IMR-90 (cell line): ENCODE data around the gene ZC2HC1B. TPM values are rescaled to one million over a fixed set of nuclear protein-coding genes. Genes with fewer than 3 reads are reported as not detected.
A peak's percentile ranks its signal among the peaks of the same experiment; 100 is the strongest.

ENCODE experiments used
- ATAC-seq: fragments of 200-7000 bp; cut with Tn5 transposase; 2 replicates; pipeline ENCODE4 v1.9.1; 2020; ENCODE audit warnings: low read depth, mild to moderate bottlenecking, moderate library complexity
- BruUV-seq: library from RNA; stranded (reverse); fragments of 400-500 nt; replicated peaks from 2 replicates; lab custom pipeline; 2021; lab: Mats Ljungman, UMichigan
- CTCF ChIA-PET: fragments of 300-600 bp; formaldehyde crosslinking; extraction: SDS; loops from one replicate; lab custom pipeline; 2021; ENCODE audit warnings: antibody characterized with exemption; lab: Yijun Ruan, JAX
- POLR2A ChIA-PET: fragments of 300-600 bp; sonication (Branson Sonifier 250); formaldehyde crosslinking; loops from one replicate; lab custom pipeline; 2022; ENCODE audit warnings: antibody characterized with exemption; ENCODE audit not compliant: unreplicated experiment; lab: Charles Lee
- DNase-seq: peaks from one replicate; pipeline ENCODE4 v3.0.0; 2013
- H2AFZ ChIP-seq: replicated peaks from 2 replicates; pipeline ENCODE3; 2013; ENCODE audit warnings: low read length, mild to moderate bottlenecking; ENCODE audit not compliant: poor library complexity
- H2AK5ac ChIP-seq: 2 replicates; pipeline ENCODE4 v1.6.1; 2013; ENCODE audit warnings: low read depth, low read length, inconsistent platforms
- H2AK9ac ChIP-seq: replicated peaks from 2 replicates; pipeline ENCODE3; 2013; ENCODE audit warnings: mild to moderate bottlenecking, low read depth, low read length, moderate library complexity; ENCODE audit not compliant: poor library complexity
- H2BK120ac ChIP-seq: 2 replicates; pipeline ENCODE4 v1.6.1; 2013; ENCODE audit warnings: low read depth, low read length, inconsistent platforms
- H2BK15ac ChIP-seq: 3 replicates; pipeline ENCODE4 v1.6.1; 2013; ENCODE audit warnings: low read depth, low read length, inconsistent platforms
- H2BK20ac ChIP-seq: 2 replicates; pipeline ENCODE4 v1.6.1; 2013; ENCODE audit warnings: low read depth, mild to moderate bottlenecking, inconsistent platforms, low read length, moderate library complexity
- H2BK5ac ChIP-seq: 2 replicates; pipeline ENCODE4 v1.6.1; 2013; ENCODE audit warnings: mild to moderate bottlenecking, low read depth, low read length, inconsistent platforms; ENCODE audit not compliant: poor library complexity, severe bottlenecking
- H3K14ac ChIP-seq: replicated peaks from 2 replicates; pipeline ENCODE4 v1.6.1; 2013; ENCODE audit warnings: low read depth, low read length, inconsistent platforms
- H3K18ac ChIP-seq: 2 replicates; pipeline ENCODE4 v1.6.1; 2013; ENCODE audit warnings: low read depth, low read length, control low read depth
- H3K23ac ChIP-seq: 2 replicates; pipeline ENCODE4 v1.6.1; 2013; ENCODE audit warnings: low read depth, low read length, inconsistent platforms
- H3K27ac ChIP-seq: 2 replicates; pipeline ENCODE4 v1.5.1; 2013; ENCODE audit warnings: mild to moderate bottlenecking, control low read depth, low read length; ENCODE audit not compliant: insufficient read depth
- H3K27me3 ChIP-seq: 2 replicates; pipeline ENCODE4 v1.6.1; 2013; ENCODE audit warnings: low read length; ENCODE audit not compliant: control insufficient read depth, insufficient read depth
- H3K36me3 ChIP-seq: 2 replicates; pipeline ENCODE4 v1.6.1; 2013; ENCODE audit warnings: low read length, mixed read lengths; ENCODE audit not compliant: control insufficient read depth, insufficient read depth
- H3K4ac ChIP-seq: 2 replicates; pipeline ENCODE4 v1.6.1; 2013; ENCODE audit warnings: low read depth, low read length, inconsistent platforms
- H3K4me1 ChIP-seq: 2 replicates; pipeline ENCODE4 v1.6.1; 2013; ENCODE audit warnings: low read length, mixed read lengths; ENCODE audit not compliant: control insufficient read depth, insufficient read depth
- H3K4me2 ChIP-seq: 2 replicates; pipeline ENCODE4 v1.6.1; 2013; ENCODE audit warnings: low read depth, mild to moderate bottlenecking, control low read depth, low read length, moderate library complexity
- H3K4me3 ChIP-seq: 2 replicates; pipeline ENCODE4 v1.5.1; 2013; ENCODE audit warnings: low read depth, mild to moderate bottlenecking, control low read depth, low read length, moderate library complexity; ENCODE audit not compliant: insufficient read depth
- H3K56ac ChIP-seq: 2 replicates; pipeline ENCODE4 v1.6.1; 2013; ENCODE audit warnings: low read length, inconsistent platforms; ENCODE audit not compliant: insufficient read depth; ENCODE audit errors: extremely low read depth
- H3K79me1 ChIP-seq, 2 experiments: 2 replicates each; pipeline ENCODE4 v1.6.1; 2013; ENCODE audit warnings: low read length in 2 of 2, inconsistent platforms in 1 of 2, low read depth in 1 of 2
- H3K9ac ChIP-seq: 2 replicates; pipeline ENCODE4 v1.6.1; 2013; ENCODE audit warnings: low read depth, low read length, control low read depth
- H3K9me1 ChIP-seq: 2 replicates; pipeline ENCODE4 v1.6.1; 2013; ENCODE audit warnings: low read length, inconsistent platforms; ENCODE audit not compliant: insufficient read depth
- H3K9me3 ChIP-seq: 2 replicates; pipeline ENCODE4 v1.6.1; 2013; ENCODE audit warnings: low read length; ENCODE audit not compliant: control insufficient read depth, insufficient read depth
- H4K20me1 ChIP-seq: 2 replicates; pipeline ENCODE4 v1.6.1; 2013; ENCODE audit warnings: low read length, inconsistent platforms; ENCODE audit not compliant: insufficient read depth
- H4K5ac ChIP-seq: 2 replicates; pipeline ENCODE4 v1.6.1; 2013; ENCODE audit warnings: mild to moderate bottlenecking, low read depth, low read length, control low read depth
- H4K8ac ChIP-seq, 2 experiments: 2 replicates each; pipeline ENCODE4 v1.6.1; 2013; ENCODE audit warnings: low read depth in 2 of 2, low read length in 2 of 2, control low read depth in 1 of 2, inconsistent platforms in 1 of 2
- H4K91ac ChIP-seq: 2 replicates; pipeline ENCODE4 v1.6.1; 2013; ENCODE audit warnings: low read depth, low read length, inconsistent platforms; ENCODE audit not compliant: insufficient read depth
- BHLHE40 ChIP-seq: fragments of 150-350 bp; IDR thresholded peaks from 2 replicates; pipeline ENCODE4 v1.6.1; 2016; ENCODE audit warnings: mild to moderate bottlenecking, low read depth, low read length
- CEBPB ChIP-seq: IDR thresholded peaks from 2 replicates; pipeline ENCODE4 v1.6.1; 2012; ENCODE audit warnings: low read depth, low read length, improper control_type of control experiment
- CHD1 ChIP-seq: IDR thresholded peaks from 2 replicates; pipeline ENCODE4 v1.6.1; 2012; ENCODE audit warnings: low read depth, low read length, improper control_type of control experiment
- FOS ChIP-seq: fragments of 150-350 bp; IDR thresholded peaks from 2 replicates; pipeline ENCODE4 v1.6.1; 2016; ENCODE audit warnings: low read depth, low read length
- MAFK ChIP-seq: IDR thresholded peaks from 2 replicates; pipeline ENCODE4 v1.6.1; 2012; ENCODE audit warnings: low read depth, low read length, improper control_type of control experiment
- MAZ ChIP-seq: IDR thresholded peaks from 2 replicates; pipeline ENCODE4 v1.6.1; 2012; ENCODE audit warnings: low read depth, mild to moderate bottlenecking, low read length, improper control_type of control experiment, moderate library complexity, borderline replicate concordance
- MXI1 ChIP-seq: IDR thresholded peaks from 2 replicates; pipeline ENCODE4 v1.6.1; 2012; ENCODE audit warnings: low read depth, mild to moderate bottlenecking, low read length, moderate library complexity, borderline replicate concordance
- NFE2L2 ChIP-seq: fragments of 150-350 bp; IDR thresholded peaks from 2 replicates; pipeline ENCODE4 v1.6.1; 2016; ENCODE audit warnings: low read depth, mild to moderate bottlenecking, low read length
- POLR2A ChIP-seq: IDR thresholded peaks from 2 replicates; pipeline ENCODE4 v1.6.1; 2012; ENCODE audit warnings: mild to moderate bottlenecking, low read depth, low read length
- RAD21 ChIP-seq: IDR thresholded peaks from 2 replicates; pipeline ENCODE4 v1.6.1; 2012; ENCODE audit warnings: low read length, improper control_type of control experiment
- RCOR1 ChIP-seq: IDR thresholded peaks from 2 replicates; pipeline ENCODE4 v1.6.1; 2012; ENCODE audit warnings: mild to moderate bottlenecking, low read length, improper control_type of control experiment; ENCODE audit not compliant: insufficient replicate concordance
- RFX5 ChIP-seq: IDR thresholded peaks from 2 replicates; pipeline ENCODE4 v1.8.0; 2012; ENCODE audit warnings: low read depth, mild to moderate bottlenecking, low read length, moderate library complexity
- SMC3 ChIP-seq: fragments of 150-350 bp; IDR thresholded peaks from 2 replicates; pipeline ENCODE4 v1.6.1; 2016; ENCODE audit warnings: low read depth, mild to moderate bottlenecking, antibody characterized with exemption, low read length, moderate library complexity
- WGBS, 2 experiments: methylation state at CpG; one replicate each; pipeline versions ENCODE4 v1.1.5 to v1.1.7; 2013; ENCODE audit warnings: missing lambda C conversion rate in 2 of 2; ENCODE audit not compliant: insufficient read length in 1 of 2; ENCODE audit errors: extremely low coverage in 2 of 2; 5-methylcytosine and 5-hydroxymethylcytosine counted together
- dilution Hi-C: fragments of 300-500 bp; cut with HindIII; formaldehyde crosslinking; loops from one replicate; pipeline ENCODE4 v1.14.3; 2018; ENCODE audit warnings: low sequenced_read_pairs; ENCODE audit not compliant: unreplicated experiment
- in situ Hi-C: fragments of 300-500 bp; cut with MboI; formaldehyde crosslinking; loops from 3 replicates; pipeline ENCODE4 v1.14.3; 2019; ENCODE audit warnings: low sequenced_read_pairs, inconsistent platforms, mixed read lengths
- intact Hi-C: fragments of 100-400 bp; cut with micrococcal nuclease; formaldehyde crosslinking; loops from 2 replicates; pipeline ENCODE4 v1.10.0; 2022
- polyA plus RNA-seq, 3 experiments: library from polyadenylated mRNA; depleted of rRNA; stranded (reverse); fragments of >200 nt; gene quantifications; 2 replicates each; pipeline ENCODE4 v1.2.3, GENCODE V29; 2012; ENCODE audit warnings: low replicate concordance in 1 of 3
- total RNA-seq: library from RNA; depleted of rRNA; stranded (reverse); fragments of >200 nt; gene quantifications from 2 replicates; pipeline ENCODE4 v1.2.3, GENCODE V29; 2012
- TF ChIP-seq, protein P1 (sequence below): fragments of 150-350 bp; IDR thresholded peaks from 2 replicates; pipeline ENCODE4 v1.6.1; 2016; ENCODE audit warnings: low read depth, mild to moderate bottlenecking, low read length, moderate library complexity, borderline replicate concordance
- TF ChIP-seq, protein P2 (sequence below): conservative IDR thresholded peaks from 2 replicates; pipeline ENCODE4 v1.5.1; 2012; ENCODE audit warnings: mild to moderate bottlenecking, low read depth, low read length, improper control_type of control experiment
- TF ChIP-seq, protein P3 (sequence below): fragments of 150-350 bp; IDR thresholded peaks from 2 replicates; pipeline ENCODE4 v1.6.1; 2017; ENCODE audit warnings: mild to moderate bottlenecking, antibody characterized with exemption, low read length, low read depth

Gene ZC2HC1B
- total and polyA plus RNA-seq, 2 of the 4 experiments (the other 2 are of a cell fraction), result not detected

DNA sequence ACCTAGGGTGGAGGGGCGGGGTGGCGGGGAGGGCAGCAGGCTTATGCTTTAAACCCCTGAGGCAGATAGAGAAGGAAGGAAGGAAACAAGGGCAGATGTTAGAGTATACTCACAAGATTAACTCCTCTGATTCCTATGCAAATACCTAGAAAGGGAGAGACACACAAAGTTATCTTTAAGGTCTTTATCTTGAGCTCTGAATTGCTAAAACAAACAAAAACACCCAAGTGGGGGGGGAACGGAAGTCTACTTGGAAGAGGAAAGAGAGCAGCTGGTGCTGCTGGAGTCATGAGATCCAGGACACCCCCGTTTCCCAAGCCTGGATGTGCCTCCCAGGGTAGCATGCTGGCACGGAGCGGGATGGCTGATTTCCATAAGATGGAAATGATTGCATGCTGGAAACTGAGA, 100.4 kb downstream of the ZC2HC1B start:
- Histone ChIP-seq H3K9me1 (peaks cover 6% of the 10 kb centered on the region), H3K79me1 (peaks cover 0 to 15% of the 10 kb centered on the region in 2 experiments; a peak in 1 of 4 replicates), H2AFZ (no peak overlapping the region), H4K8ac (no peak overlapping the region), H3K9ac (no peak overlapping the region), H3K9me3 (no peaks in the 10 kb centered on the region), H3K14ac (no peak overlapping the region), H3K36me3 (peaks cover 10% of the 10 kb centered on the region), H4K5ac (no peak overlapping the region), H3K27ac (no peak overlapping the region), H2BK120ac (no peak overlapping the region), H2BK20ac (no peak overlapping the region), H3K4ac (no peak overlapping the region), H2BK15ac (no peak overlapping the region), H2BK5ac (no peak overlapping the region), H2AK5ac (no peak overlapping the region), H3K56ac (no peak overlapping the region), H3K4me3 (no peak overlapping the region), H3K4me2 (no peak overlapping the region), H4K91ac (no peak overlapping the region), H3K4me1 (peaks cover 5% of the 10 kb centered on the region; the same call in 1 of the 2 replicates), H3K18ac (no peak overlapping the region), H2AK9ac (no peak overlapping the region), H3K23ac (no peak overlapping the region), H3K27me3 (peaks cover 12% of the 10 kb centered on the region), H4K20me1 (no peaks in the 10 kb centered on the region)
- WGBS, 2 experiments, result 60% methylated on average over 1 of the region's 6 CpGs; no CpG with 5 or more reads in 1 of the 2 experiments
- intact Hi-C loops, result no loop called here
- ATAC-seq (no peak), DNase-seq (peak; percentile 8)
- dilution Hi-C loops, result no loop called here
- in situ Hi-C loops, result no loop called here
- POLR2A ChIA-PET, result no interaction called here
- BruUV-seq, result no TSS peak
- TF ChIP-seq NFE2L2 (no peak), MAZ (no peak), RCOR1 (no peak), MXI1 (no peak), MAFK (no peak), SMC3 (no peak), CHD1 (no peak), FOS (no peak), CEBPB (no peak), RAD21 (no peak), POLR2A (no peak), RFX5 (no peak), BHLHE40 (no peak)
- TF ChIP-seq, protein P1, sequence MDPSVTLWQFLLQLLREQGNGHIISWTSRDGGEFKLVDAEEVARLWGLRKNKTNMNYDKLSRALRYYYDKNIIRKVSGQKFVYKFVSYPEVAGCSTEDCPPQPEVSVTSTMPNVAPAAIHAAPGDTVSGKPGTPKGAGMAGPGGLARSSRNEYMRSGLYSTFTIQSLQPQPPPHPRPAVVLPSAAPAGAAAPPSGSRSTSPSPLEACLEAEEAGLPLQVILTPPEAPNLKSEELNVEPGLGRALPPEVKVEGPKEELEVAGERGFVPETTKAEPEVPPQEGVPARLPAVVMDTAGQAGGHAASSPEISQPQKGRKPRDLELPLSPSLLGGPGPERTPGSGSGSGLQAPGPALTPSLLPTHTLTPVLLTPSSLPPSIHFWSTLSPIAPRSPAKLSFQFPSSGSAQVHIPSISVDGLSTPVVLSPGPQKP, result no peak
- TF ChIP-seq, protein P2, sequence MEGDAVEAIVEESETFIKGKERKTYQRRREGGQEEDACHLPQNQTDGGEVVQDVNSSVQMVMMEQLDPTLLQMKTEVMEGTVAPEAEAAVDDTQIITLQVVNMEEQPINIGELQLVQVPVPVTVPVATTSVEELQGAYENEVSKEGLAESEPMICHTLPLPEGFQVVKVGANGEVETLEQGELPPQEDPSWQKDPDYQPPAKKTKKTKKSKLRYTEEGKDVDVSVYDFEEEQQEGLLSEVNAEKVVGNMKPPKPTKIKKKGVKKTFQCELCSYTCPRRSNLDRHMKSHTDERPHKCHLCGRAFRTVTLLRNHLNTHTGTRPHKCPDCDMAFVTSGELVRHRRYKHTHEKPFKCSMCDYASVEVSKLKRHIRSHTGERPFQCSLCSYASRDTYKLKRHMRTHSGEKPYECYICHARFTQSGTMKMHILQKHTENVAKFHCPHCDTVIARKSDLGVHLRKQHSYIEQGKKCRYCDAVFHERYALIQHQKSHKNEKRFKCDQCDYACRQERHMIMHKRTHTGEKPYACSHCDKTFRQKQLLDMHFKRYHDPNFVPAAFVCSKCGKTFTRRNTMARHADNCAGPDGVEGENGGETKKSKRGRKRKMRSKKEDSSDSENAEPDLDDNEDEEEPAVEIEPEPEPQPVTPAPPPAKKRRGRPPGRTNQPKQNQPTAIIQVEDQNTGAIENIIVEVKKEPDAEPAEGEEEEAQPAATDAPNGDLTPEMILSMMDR, result no peak
- TF ChIP-seq, protein P3, sequence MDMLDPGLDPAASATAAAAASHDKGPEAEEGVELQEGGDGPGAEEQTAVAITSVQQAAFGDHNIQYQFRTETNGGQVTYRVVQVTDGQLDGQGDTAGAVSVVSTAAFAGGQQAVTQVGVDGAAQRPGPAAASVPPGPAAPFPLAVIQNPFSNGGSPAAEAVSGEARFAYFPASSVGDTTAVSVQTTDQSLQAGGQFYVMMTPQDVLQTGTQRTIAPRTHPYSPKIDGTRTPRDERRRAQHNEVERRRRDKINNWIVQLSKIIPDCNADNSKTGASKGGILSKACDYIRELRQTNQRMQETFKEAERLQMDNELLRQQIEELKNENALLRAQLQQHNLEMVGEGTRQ, result no peak
- CTCF ChIA-PET, result interaction anchor here (0.5 kb wide), 1 partner anchor 539 kb away, joined by 3 read pairs; no protein-coding TSS in a partner anchor
